MG63 (cell line): ENCODE measurements around the gene VPS18. TPM values are rescaled to one million over a fixed set of nuclear protein-coding genes. Genes with fewer than 3 reads are reported as not detected.
A peak's percentile ranks its signal among the peaks of the same experiment; 100 is the strongest.

ENCODE experiments used
- DNase-seq: peaks from one replicate; pipeline ENCODE4 v3.0.0-alpha.2; 2020
- H3K27me3 ChIP-seq: fragments of 250-450 bp; sonication (Bioruptor Pico); 2 replicates; pipeline ENCODE4 v1.5.1; 2020; ENCODE audit warnings: mild to moderate bottlenecking, moderate library complexity
- H3K36me3 ChIP-seq: fragments of 250-450 bp; sonication (Bioruptor Pico); 2 replicates; pipeline ENCODE4 v1.5.1; 2020; ENCODE audit warnings: mild to moderate bottlenecking, moderate library complexity
- H3K4me3 ChIP-seq: fragments of 250-450 bp; sonication (Bioruptor Pico); 2 replicates; pipeline ENCODE4 v1.5.1; 2020; ENCODE audit warnings: mild to moderate bottlenecking, moderate library complexity
- H3K9me3 ChIP-seq: fragments of 250-450 bp; sonication (Bioruptor Pico); 2 replicates; pipeline ENCODE4 v1.5.1; 2020; ENCODE audit warnings: mild to moderate bottlenecking, moderate library complexity
- total RNA-seq: library from RNA; depleted of rRNA; stranded (reverse); fragments of >200 nt; shearing (Covaris generic); gene quantifications from 2 replicates; pipeline ENCODE4 v1.2.3, GENCODE V29; 2014; ENCODE audit warnings: low replicate concordance

The VPS18 gene
- total RNA-seq, 1 experiment from 2014 or later = 24.8 TPM

DNA sequence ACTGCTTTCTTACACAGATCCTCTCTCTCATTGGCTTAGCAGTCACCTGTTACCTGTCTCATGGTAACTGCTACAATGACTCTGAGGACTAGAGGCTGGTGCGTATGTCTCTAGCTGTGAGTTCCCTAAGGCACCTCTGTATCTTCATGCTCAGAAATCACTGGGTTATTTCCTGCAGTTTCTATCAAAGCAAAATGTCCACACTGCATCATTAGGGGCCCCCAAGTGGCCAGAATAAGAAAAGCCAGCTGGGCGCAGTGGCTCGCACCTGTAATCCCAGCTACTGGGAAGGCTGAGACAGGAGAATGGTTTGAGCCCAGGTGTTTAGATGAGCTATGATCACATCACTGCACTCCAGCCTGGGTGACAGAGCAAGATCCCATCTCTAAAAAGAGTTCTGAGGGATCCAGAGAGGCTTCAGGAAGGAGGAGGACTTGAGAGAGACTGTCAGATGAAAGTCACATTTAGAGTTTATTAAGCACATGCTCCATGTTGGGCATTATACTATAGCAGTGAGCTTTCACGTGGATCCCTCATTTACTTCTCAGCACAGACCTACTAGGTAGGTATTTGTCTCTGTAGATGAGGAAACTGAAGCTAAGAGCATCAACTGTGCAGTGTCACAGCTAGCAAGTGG is 2.3 kb upstream of the VPS18 start:
- DNase-seq = no peak
- no peaks in the 10 kb centered on the region for H3K27me3 ChIP-seq

DNA sequence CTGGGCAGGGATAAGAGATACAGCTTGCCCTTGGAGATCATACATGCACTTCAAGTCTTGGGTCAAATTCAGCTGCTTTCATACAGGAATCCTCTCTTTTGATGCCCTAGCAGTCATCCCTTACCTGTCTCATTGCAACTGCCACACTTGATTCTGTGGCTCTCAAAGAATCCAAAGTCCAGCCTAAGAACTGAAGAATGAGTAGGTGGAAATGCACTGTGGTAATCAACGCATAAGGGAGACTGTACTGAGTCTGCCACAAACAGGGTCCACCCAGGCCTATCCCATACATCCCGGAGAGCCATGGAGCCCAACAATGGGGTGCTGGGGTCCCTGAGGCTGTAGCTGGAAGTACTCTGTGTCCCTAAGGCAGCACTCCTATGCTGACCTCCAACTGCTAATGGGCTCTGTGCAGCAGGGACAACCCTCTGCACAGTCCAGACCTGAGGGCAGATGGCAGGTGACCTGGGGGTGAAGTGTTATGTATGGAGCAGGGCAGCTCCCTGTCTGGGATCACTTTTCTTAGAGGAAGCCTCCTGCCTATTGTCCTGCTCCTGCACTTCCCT is 1.7 kb upstream of the VPS18 start:
- Histone ChIP-seq H3K9me3 (no peaks in the 10 kb centered on the region), H3K27me3 (no peaks in the 10 kb centered on the region), H3K4me3 (no peak overlapping the region), H3K36me3 (peaks cover 5% of the 10 kb centered on the region)
- no peak for DNase-seq

More for the DNA sequence above, 2.3 kb upstream of the VPS18 start:
- no peaks in the 10 kb centered on the region for H3K9me3 ChIP-seq
- H3K4me3 ChIP-seq = no peak overlapping the region
- peaks cover 5% of the 10 kb centered on the region for H3K36me3 ChIP-seq

DNA sequence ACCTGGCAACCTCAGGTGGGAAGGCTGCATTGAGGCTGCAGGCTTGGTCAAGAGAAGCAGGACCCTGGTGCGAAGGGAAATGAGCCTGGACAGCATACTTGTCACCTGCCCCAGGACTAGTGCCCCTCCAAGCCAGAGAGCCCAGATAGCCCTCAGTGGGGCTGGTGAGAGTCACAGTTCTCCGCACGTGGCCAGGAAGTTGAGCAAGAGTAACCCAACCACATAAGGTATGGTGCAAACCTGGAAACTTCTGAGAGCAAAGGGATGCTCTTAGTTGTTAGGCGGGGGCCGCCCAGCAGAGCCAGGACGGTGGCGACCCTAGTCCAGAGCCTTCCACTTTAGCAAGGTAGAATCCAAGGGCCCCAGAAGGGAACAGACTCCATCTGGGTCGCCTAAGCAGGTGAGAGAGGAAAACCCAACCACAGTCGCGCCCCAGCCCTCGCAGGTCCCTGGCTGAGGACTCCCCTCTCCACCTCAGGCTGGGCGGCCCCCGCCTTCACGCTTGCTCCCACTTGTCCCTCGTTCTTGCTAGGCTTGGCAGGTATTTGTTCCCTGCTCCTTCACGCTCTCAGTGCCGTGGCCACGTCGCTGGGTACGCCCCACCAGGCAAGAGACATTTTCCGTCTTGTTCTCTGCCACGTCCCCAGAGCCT is 1.1 kb upstream of the VPS18 start:
- no peak for DNase-seq
- Histone ChIP-seq H3K9me3 (no peaks in the 10 kb centered on the region), H3K36me3 (peaks cover 5% of the 10 kb centered on the region), H3K27me3 (no peaks in the 10 kb centered on the region), H3K4me3 (no peak overlapping the region)

DNA sequence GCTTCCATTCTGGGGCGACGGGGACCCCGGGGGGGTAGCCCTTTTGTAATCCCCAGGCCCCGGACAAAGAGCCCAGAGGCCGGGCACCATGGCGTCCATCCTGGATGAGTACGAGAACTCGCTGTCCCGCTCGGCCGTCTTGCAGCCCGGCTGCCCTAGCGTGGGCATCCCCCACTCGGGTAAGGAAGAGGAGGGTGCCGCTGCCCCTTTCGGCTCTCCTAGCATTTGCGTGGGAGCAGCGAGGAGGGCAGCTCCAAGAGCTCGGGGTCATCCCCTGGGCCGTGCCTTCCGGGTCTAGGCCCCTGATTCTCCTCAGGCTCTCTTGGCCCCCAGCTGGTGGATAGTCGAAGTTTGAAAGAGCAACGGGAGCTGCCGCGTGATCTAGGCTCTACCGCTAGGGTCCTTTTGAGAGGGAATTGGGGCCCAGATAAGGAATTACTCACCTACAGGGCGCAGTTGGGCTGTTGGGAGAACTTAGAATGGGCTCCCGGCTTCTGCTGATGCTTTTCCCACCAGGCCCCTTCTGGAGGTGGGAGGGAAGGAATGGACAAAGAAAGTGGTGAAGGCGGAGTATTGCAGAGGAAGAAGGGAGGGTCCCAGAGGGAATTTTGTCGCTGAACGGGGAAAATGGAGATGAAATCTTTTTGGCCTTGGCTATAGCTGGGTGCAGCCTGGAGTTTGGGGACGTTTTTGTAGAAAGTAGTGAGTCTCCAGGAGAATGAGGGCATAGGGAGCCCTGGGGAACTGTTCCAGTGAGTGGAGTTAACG is 615 bp downstream of the VPS18 start:
- Histone ChIP-seq H3K36me3 (peaks cover 7% of the 10 kb centered on the region), H3K9me3 (no peaks in the 10 kb centered on the region), H3K27me3 (no peaks in the 10 kb centered on the region), H3K4me3 (peak overlapping the region; percentile 65)
- peak; percentile 71 for DNase-seq

DNA sequence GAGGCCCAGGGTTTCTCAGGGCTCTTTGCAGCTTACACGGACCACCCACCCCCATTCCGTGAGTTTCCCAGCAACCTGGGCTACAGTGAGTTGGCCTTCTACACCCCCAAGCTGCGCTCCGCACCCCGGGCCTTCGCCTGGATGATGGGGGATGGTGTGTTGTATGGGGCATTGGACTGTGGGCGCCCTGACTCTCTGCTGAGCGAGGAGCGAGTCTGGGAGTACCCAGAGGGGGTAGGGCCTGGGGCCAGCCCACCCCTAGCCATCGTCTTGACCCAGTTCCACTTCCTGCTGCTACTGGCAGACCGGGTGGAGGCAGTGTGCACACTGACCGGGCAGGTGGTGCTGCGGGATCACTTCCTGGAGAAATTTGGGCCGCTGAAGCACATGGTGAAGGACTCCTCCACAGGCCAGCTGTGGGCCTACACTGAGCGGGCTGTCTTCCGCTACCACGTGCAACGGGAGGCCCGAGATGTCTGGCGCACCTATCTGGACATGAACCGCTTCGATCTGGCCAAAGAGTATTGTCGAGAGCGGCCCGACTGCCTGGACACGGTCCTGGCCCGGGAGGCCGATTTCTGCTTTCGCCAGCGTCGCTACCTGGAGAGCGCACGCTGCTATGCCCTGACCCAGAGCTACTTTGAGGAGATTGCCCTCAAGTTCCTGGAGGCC is 5.4 kb downstream of the VPS18 start:
- Histone ChIP-seq H3K27me3 (no peaks in the 10 kb centered on the region), H3K4me3 (no peak overlapping the region), H3K9me3 (no peaks in the 10 kb centered on the region), H3K36me3 (peaks cover 29% of the 10 kb centered on the region)
- DNase-seq = no peak

DNA sequence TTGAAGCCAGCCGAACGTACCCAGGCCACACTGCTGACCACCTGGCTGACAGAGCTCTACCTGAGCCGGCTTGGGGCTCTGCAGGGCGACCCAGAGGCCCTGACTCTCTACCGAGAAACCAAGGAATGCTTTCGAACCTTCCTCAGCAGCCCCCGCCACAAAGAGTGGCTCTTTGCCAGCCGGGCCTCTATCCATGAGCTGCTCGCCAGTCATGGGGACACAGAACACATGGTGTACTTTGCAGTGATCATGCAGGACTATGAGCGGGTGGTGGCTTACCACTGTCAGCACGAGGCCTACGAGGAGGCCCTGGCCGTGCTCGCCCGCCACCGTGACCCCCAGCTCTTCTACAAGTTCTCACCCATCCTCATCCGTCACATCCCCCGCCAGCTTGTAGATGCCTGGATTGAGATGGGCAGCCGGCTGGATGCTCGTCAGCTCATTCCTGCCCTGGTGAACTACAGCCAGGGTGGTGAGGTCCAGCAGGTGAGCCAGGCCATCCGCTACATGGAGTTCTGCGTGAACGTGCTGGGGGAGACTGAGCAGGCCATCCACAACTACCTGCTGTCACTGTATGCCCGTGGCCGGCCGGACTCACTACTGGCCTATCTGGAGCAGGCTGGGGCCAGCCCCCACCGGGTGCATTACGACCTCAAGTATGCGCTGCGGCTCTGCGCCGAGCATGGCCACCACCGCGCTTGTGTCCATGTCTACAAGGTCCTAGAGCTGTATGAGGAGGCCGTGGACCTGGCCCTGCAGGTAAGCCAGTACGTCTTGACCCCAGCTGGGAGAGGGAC is 6.2 kb downstream of the VPS18 start:
- Histone ChIP-seq H3K36me3 (peaks cover 31% of the 10 kb centered on the region), H3K4me3 (no peak overlapping the region), H3K27me3 (no peaks in the 10 kb centered on the region), H3K9me3 (no peaks in the 10 kb centered on the region)
- no peak for DNase-seq

DNA sequence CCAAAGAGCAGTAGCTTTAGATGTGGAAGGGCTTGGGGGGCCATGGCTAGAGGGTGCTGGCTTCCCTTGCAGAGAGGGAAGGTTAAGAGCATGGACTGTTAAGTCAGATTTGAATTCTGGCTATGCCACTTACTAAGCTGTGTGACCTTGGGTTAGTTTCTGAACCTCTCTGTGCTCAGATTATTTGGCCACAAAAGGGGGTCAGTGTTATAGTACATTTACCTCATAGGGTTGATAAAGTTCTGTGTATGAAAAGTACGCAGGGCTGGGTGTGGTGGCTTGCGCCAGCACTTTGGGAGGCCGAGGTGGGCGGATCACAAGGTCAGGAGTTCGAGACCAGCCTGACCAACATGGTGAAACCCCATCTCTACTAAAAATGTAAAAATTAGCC is 6.8 kb downstream of the VPS18 start:
- Histone ChIP-seq H3K36me3 (peaks cover 28% of the 10 kb centered on the region), H3K9me3 (no peaks in the 10 kb centered on the region), H3K4me3 (no peak overlapping the region), H3K27me3 (no peaks in the 10 kb centered on the region)
- no peak for DNase-seq

DNA sequence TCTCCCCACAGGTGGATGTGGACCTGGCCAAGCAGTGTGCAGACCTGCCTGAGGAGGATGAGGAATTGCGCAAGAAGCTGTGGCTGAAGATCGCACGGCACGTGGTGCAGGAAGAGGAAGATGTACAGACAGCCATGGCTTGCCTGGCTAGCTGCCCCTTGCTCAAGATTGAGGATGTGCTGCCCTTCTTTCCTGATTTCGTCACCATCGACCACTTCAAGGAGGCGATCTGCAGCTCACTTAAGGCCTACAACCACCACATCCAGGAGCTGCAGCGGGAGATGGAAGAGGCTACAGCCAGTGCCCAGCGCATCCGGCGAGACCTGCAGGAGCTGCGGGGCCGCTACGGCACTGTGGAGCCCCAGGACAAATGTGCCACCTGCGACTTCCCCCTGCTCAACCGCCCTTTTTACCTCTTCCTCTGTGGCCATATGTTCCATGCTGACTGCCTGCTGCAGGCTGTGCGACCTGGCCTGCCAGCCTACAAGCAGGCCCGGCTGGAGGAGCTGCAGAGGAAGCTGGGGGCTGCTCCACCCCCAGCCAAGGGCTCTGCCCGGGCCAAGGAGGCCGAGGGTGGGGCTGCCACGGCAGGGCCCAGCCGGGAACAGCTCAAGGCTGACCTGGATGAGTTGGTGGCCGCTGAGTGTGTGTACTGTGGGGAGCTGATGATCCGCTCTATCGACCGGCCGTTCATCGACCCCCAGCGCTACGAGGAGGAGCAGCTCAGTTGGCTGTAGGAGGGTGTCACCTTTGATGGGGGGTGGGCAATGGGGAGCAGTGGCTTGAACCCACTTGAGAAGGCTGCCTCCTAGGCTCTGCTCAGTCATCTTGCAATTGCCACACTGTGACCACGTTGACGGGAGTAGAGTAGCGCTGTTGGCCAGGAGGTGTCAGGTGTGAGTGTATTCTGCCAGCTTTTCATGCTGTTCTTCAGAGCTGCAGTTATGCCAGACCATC is 8.6 kb downstream of the VPS18 start:
- Histone ChIP-seq H3K36me3 (peaks cover 26% of the 10 kb centered on the region), H3K27me3 (no peaks in the 10 kb centered on the region), H3K9me3 (no peaks in the 10 kb centered on the region), H3K4me3 (no peak overlapping the region)
- DNase-seq = no peak

DNA sequence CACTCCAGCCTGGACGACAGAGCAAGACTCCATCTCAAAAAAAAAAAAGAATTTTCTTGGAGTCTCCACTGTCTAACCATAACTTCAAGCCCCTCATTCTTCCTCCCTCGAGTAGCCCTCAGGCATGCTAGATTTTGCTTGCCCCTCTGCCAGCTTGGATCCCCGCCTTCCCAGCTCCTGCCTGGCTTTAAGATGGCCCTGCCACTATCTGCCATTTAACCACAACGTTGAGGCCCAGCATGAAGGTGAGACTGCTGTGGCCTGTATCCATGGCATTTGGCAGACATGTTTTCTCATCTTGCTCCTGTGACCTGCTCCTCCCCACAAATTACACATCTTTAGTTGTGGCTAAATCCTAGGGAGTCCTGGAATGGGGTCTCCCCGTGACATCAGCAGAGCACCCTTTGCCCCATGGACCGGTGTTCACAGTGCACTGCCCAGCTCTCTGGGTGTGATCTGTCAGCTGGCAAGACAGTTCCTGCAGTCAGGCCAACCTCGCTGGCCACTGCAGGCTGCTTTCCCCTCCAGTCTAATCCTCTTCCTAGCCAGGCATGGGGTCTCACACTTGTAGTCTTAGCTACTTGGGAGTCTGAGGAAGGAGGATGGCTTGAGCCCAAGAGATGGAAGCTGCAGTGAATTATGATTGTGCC is 10.4 kb downstream of the VPS18 start:
- Histone ChIP-seq H3K4me3 (no peak overlapping the region), H3K9me3 (no peaks in the 10 kb centered on the region)
- DNase-seq = no peak

DNA sequence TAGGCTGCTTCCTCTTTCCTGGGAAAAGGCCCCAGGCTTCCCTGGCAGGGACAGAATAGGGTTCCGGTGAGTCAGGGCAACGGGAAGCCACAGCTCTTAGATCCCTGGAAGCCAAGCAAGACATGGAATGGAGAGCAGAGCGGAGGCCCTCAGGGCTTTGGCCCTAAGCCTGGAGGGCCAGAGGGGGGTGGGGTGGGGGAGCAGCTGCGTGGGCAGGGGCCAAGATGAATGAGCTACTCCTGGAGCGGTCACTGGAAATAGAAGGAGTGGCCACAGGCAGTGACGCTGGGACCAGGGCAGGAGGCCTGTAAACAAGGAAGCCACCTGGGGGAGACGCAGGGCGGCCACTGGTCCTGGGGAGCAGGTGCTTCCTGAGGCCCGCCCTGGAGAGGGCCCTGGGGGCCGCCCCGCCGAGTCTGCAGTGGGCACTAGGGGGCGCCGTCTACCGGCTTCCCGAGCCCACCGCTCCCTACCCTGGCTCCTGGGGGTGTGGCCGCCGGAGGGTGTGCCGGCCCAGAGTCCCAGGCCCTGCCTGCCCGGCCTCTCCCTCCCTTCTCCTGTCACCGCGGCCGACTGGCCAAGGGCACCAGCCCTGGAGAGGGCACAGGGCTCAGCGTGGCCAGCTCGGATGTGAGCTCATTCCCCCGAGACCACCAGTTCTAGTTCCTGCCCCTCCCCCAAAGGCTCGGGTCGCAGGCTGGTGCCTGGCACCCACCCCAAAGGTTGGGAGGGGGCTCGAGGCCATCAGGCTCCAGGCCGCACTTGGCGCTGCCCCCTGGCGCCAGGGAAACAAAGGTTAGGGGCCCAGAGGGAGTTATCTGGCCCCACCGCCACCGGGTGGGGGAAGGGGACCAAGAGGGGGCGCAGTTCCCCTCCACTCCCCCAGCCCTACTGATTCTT is 12.1 kb downstream of the VPS18 start:
- peak; percentile 92 for DNase-seq
- peak overlapping the region; percentile 30 for H3K4me3 ChIP-seq
- no peaks in the 10 kb centered on the region for H3K27me3 ChIP-seq
- peaks cover 13% of the 10 kb centered on the region for H3K36me3 ChIP-seq
- H3K9me3 ChIP-seq = no peaks in the 10 kb centered on the region

More for the DNA sequence above, 10.4 kb downstream of the VPS18 start:
- Histone ChIP-seq H3K27me3 (no peaks in the 10 kb centered on the region), H3K36me3 (peaks cover 25% of the 10 kb centered on the region)

DNA sequence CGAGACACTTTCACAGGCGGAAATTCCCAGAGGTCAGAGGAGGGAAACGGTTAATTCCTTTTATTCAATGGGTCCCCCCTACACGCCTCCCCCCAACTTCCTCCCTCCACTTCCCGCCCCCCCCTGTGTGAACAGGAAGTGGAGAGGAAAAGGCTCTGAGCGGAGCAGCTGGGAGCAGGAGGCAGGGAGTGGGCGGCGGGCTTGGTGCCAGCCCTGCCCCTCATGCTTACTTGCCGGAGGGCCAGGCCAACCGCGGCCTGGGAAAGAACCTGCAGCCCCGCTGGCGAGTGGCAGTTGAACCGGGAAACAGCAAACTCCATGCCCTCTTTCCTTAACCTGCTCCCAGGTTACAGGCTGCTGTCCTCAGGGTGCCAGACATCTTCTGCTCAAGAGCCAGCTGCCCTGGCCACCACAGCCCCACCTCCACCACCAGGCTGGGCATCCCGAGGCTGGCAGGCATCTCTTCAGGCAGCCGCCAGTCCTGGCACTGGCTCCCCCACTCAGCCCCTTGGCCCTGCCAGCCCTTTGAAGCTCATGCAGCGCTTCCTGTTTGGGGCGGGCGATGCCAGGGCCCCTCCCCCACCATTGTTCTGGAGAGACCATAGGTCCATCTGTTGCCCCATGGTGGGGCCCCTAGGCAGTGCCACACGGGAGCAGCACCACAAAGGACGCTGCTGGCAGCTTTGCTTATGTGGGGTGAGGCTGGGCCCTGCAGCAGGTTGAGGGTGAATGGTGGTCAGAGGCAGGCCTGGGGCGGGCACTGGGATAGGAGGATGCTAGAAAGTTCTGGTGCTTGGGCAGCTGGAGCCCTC is 12.9 kb downstream of the VPS18 start:
- Histone ChIP-seq H3K9me3 (no peaks in the 10 kb centered on the region), H3K27me3 (no peaks in the 10 kb centered on the region), H3K36me3 (peaks cover 13% of the 10 kb centered on the region), H3K4me3 (peak overlapping the region; percentile 30)
- DNase-seq = peak; percentile 74

DNA sequence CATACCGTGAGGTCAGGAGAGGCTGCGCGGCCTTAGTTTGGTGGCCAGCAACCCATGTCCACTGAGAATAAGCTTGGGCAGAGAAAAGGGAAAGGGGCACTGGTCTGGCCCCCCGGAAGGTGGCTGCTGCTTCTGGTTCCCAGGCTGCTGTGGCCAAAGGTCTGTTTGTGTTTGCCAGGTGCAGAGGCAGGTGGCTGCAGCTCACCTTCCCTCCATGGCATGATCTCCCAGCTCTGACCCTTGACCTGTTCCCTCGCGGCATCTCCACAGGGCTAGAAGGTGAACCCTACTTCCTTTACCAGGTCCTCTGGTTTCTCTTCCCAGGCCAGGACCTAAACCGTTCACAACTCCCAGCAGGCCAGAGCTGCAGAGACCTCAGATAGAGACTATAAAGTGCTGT is 13.8 kb downstream of the VPS18 start:
- Histone ChIP-seq H3K36me3 (peaks cover 9% of the 10 kb centered on the region), H3K27me3 (no peaks in the 10 kb centered on the region), H3K4me3 (no peak overlapping the region), H3K9me3 (no peaks in the 10 kb centered on the region)
- DNase-seq = no peak
